Mammary epithelial cell (primary cell): ENCODE results near the gene BNC2.
"Not testable (repeated sequence)": the region's sequence is repeated elsewhere in the genome, so short reads cannot be mapped to it uniquely, and the experiment has no call there.

Experiments used
- CTCF ChIP-seq, 2 donors: IDR thresholded peaks in 1 of 2; conservative IDR thresholded peaks in 1 of 2; 2 replicates each; pipeline ENCODE4 v1.5.1; 2011 to 2012; ENCODE audit warnings: inconsistent platforms in 2 of 2, low read length in 2 of 2, mild to moderate bottlenecking in 2 of 2, control low read depth in 1 of 2, low read depth in 1 of 2; ENCODE audit not compliant: insufficient read depth in 1 of 2; ENCODE audit errors: extremely low read depth in 1 of 2
- EZH2 ChIP-seq: IDR thresholded peaks from 2 replicates; pipeline ENCODE4 v1.6.1; 2012; ENCODE audit warnings: low read length, inconsistent platforms, borderline replicate concordance

- not testable (repeated sequence) for TF ChIP-seq CTCF (conservative IDR thresholded peaks at IDR 0.05 in 1 of 2, IDR thresholded peaks at IDR 0.05 in 1 of 2; ENCODE audit: extremely low read depth in 1 of 2, insufficient read depth in 1 of 2, low read depth in 1 of 2, low read length in 2 of 2); EZH2
Observed at GRCh38 chr9:16539626-16540025, 330.8 kb downstream of the BNC2 start.
